ENCODE results near the gene PLEKHH2.

The PLEKHH2 gene

GRCh38 chr2:43710866-43711265 is 73.8 kb downstream of the PLEKHH2 start:
- no peaks in the 10 kb centered on the region for H3K9me3 ChIP-seq (ENCODE audit: severe bottlenecking)
- DNase-seq (ENCODE audit: low spot score) = no peak
- H3K27ac ChIP-seq (ENCODE audit: poor library complexity, severe bottlenecking) = no peak overlapping the region
- TF ChIP-seq CTCF (IDR thresholded peaks at IDR 0.05; ENCODE audit: poor library complexity, severe bottlenecking) = no peak
- H3K36me3 ChIP-seq (ENCODE audit: low read depth) = no peaks in the 10 kb centered on the region
- no peaks in the 10 kb centered on the region for H3K27me3 ChIP-seq (ENCODE audit: insufficient read depth, poor library complexity, severe bottlenecking)
- peaks cover 12% of the 10 kb centered on the region for H3K4me1 ChIP-seq (ENCODE audit: insufficient read depth, poor library complexity, severe bottlenecking)
- no peak for ATAC-seq (ENCODE audit: low read depth)
- H3K4me3 ChIP-seq (ENCODE audit: severe bottlenecking) = no peak overlapping the region

- TF ChIP-seq CTCF (IDR thresholded peaks at IDR 0.05; ENCODE audit: poor library complexity, severe bottlenecking) = no peak
- DNase-seq (ENCODE audit: low spot score) (no peak), ATAC-seq (ENCODE audit: low read depth) (peak; percentile 54; the same call in 1 of the 3 replicates)
Observed at GRCh38 chr2:43714164-43714563, 77.1 kb downstream of the PLEKHH2 start.

GRCh38 chr2:43715300-43716098 is 78.4 kb downstream of the PLEKHH2 start:
- ATAC-seq (ENCODE audit: low read depth) (0 out of 3 replicates have a peak, but pooled peaks have one; percentile 25), DNase-seq (ENCODE audit: low spot score) (no peak)
- no peak for TF ChIP-seq CTCF (IDR thresholded peaks at IDR 0.05; ENCODE audit: poor library complexity, severe bottlenecking)
- peaks cover 12% of the 10 kb centered on the region for H3K4me1 ChIP-seq (ENCODE audit: insufficient read depth, poor library complexity, severe bottlenecking)
- H3K36me3 ChIP-seq (ENCODE audit: low read depth) = no peaks in the 10 kb centered on the region
- no peak overlapping the region for H3K27ac ChIP-seq (ENCODE audit: poor library complexity, severe bottlenecking)
- H3K27me3 ChIP-seq (ENCODE audit: insufficient read depth, poor library complexity, severe bottlenecking) = no peaks in the 10 kb centered on the region
- H3K4me3 ChIP-seq (ENCODE audit: severe bottlenecking) = no peak overlapping the region
- H3K9me3 ChIP-seq (ENCODE audit: severe bottlenecking) = no peaks in the 10 kb centered on the region

More at GRCh38 chr2:43714164-43714563, 77.1 kb downstream of the PLEKHH2 start:
- Histone ChIP-seq H3K9me3 (ENCODE audit: severe bottlenecking) (no peaks in the 10 kb centered on the region), H3K27me3 (ENCODE audit: insufficient read depth, poor library complexity, severe bottlenecking) (no peaks in the 10 kb centered on the region), H3K4me3 (ENCODE audit: severe bottlenecking) (no peak overlapping the region), H3K27ac (ENCODE audit: poor library complexity, severe bottlenecking) (no peak overlapping the region), H3K36me3 (ENCODE audit: low read depth) (no peaks in the 10 kb centered on the region), H3K4me1 (ENCODE audit: insufficient read depth, poor library complexity, severe bottlenecking) (peaks cover 12% of the 10 kb centered on the region)

GRCh38 chr2:43717322-43717721 is 80.3 kb downstream of the PLEKHH2 start:
- H3K36me3 ChIP-seq (ENCODE audit: low read depth) = no peaks in the 10 kb centered on the region
- no peaks in the 10 kb centered on the region for H3K27me3 ChIP-seq (ENCODE audit: insufficient read depth, poor library complexity, severe bottlenecking)
- no peaks in the 10 kb centered on the region for H3K9me3 ChIP-seq (ENCODE audit: severe bottlenecking)
- H3K4me1 ChIP-seq (ENCODE audit: insufficient read depth, poor library complexity, severe bottlenecking) = peaks cover 12% of the 10 kb centered on the region
- H3K27ac ChIP-seq (ENCODE audit: poor library complexity, severe bottlenecking) = no peak overlapping the region
- ATAC-seq (ENCODE audit: low read depth) (no peak), DNase-seq (ENCODE audit: low spot score) (no peak)
- TF ChIP-seq CTCF (IDR thresholded peaks at IDR 0.05; ENCODE audit: poor library complexity, severe bottlenecking) = no peak
- H3K4me3 ChIP-seq (ENCODE audit: severe bottlenecking) = no peak overlapping the region

GRCh38 chr2:43718530-43719124 is 81.6 kb downstream of the PLEKHH2 start:
- no peak for TF ChIP-seq CTCF (IDR thresholded peaks at IDR 0.05; ENCODE audit: poor library complexity, severe bottlenecking)
- no peak for ATAC-seq (ENCODE audit: low read depth)
- no peak overlapping the region for H3K27ac ChIP-seq (ENCODE audit: poor library complexity, severe bottlenecking)
- H3K4me3 ChIP-seq (ENCODE audit: severe bottlenecking) = no peak overlapping the region
- no peaks in the 10 kb centered on the region for H3K27me3 ChIP-seq (ENCODE audit: insufficient read depth, poor library complexity, severe bottlenecking)
- DNase-seq (ENCODE audit: low spot score) = no peak
- H3K9me3 ChIP-seq (ENCODE audit: severe bottlenecking) = no peaks in the 10 kb centered on the region
- H3K4me1 ChIP-seq (ENCODE audit: insufficient read depth, poor library complexity, severe bottlenecking) = peaks cover 11% of the 10 kb centered on the region
- H3K36me3 ChIP-seq (ENCODE audit: low read depth) = no peaks in the 10 kb centered on the region
